MM.1S (cell line): ENCODE data around the gene CDHR1.

Experiments
- CTCF ChIP-seq: fragments of 300-600 bp; sonication (generic); IDR thresholded peaks from 2 replicates; pipeline ENCODE4 v1.5.1; 2016; ENCODE audit warnings: antibody characterized with exemption, low read length, mixed read lengths
- EZH2 ChIP-seq: fragments of 300-600 bp; sonication (generic); optimal IDR thresholded peaks from 2 replicates; pipeline ENCODE3; 2017; ENCODE audit warnings: low read depth, mild to moderate bottlenecking, antibody characterized with exemption, low read length, mixed read lengths
- EZH2phosphoT487 ChIP-seq: fragments of 300-600 bp; sonication (generic); IDR thresholded peaks from 2 replicates; pipeline ENCODE4 v1.6.1; 2018; ENCODE audit warnings: antibody characterized with exemption, low read length

GRCh38 chr10:84184517-84184916 is 9.8 kb upstream of the CDHR1 start:
- TF ChIP-seq CTCF = no peak
- TF ChIP-seq EZH2 = no peak
- TF ChIP-seq EZH2phosphoT487 = no peak
